ENCODE data around the gene DNASE2B. TPM values are rescaled to one million over a fixed set of nuclear protein-coding genes. Genes with fewer than 3 reads are reported as not detected.

The DNASE2B gene
- polyA plus RNA-seq, 1 experiment = not detected

DNA sequence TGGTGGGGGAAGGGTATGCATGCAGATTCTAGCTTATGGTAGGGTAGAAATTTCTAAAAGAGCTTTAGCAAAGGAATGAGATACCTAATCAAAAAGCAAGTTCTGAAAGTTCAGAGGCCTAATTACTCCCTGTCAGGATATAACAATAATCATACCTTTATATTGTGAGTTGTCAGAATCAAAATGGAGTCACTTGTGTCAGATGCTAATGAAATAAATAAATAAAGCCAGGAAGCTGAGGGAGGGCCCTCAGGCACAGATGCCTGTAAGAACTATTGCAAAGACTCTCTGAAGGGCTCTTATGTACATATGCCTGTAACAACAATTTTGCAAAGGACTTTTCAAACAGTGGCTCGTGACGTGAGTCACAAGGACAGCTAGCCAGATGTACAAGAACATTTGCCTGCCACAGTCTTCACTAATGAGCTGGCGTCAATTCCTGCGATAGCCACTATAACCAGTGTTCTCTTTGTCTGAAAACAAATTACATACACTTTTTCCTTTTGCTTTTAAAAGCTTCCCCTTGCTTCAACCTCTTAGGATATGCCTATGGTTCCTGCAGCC, 27.4 kb upstream of the DNASE2B start:
- POLR2A ChIA-PET = no interaction called here

DNA sequence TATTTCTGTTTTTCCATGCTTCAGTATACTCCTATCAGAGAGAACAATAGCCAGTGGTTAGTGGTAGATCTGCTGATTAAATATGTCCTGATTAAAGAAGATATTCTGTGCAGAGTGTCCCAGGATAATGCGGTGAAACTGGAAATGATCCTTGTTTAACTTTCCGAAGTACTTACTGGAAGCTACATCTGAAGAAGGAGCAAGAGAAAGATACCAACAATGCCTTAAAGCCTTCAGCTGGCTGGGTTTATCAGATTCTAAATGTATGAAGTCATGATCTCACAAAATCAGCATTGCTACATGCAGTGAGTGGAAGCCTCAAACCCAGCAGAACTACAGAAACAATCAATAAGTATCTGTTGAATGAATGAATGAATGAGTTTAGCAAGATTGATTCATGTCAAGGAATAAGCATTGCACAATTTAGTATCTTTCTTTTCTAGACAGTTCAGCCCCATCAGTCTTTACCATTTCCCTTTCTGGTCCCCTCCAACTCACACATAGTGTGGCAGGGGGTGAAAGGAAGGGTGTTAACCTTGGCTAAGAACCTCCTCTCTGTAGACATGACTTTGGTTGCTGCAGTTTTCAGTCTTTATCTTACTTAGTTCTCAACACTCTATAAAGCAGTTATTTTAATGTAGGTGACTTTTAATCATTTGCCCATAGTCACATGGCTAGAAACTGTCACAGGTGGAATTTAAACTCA, 24.7 kb upstream of the DNASE2B start:
- ChIA-PET CTCF (interaction anchor here (0.9 kb wide), 1 partner anchor 17 kb away, joined by 3 read pairs; no protein-coding TSS in a partner anchor), POLR2A (no interaction called here)

More for the DNA sequence above, 27.4 kb upstream of the DNASE2B start:
- CTCF ChIA-PET = interaction anchor here (1.3 to 1.4 kb wide), 2 partner anchors 49 to 62 kb away, joined by 3 read pairs; no protein-coding TSS in a partner anchor
- DNase-seq (ENCODE audit: low read depth) = peak; percentile 43
- H3K27me3 ChIP-seq (ENCODE audit: control insufficient read depth, insufficient read depth, low read length) = no peaks in the 10 kb centered on the region
- no peaks in the 10 kb centered on the region for H3K36me3 ChIP-seq (ENCODE audit: control insufficient read depth, insufficient read depth, low read length)
- H3K4me3 ChIP-seq (ENCODE audit: low read depth, low read length) = no peak overlapping the region
- TF ChIP-seq, protein P1, sequence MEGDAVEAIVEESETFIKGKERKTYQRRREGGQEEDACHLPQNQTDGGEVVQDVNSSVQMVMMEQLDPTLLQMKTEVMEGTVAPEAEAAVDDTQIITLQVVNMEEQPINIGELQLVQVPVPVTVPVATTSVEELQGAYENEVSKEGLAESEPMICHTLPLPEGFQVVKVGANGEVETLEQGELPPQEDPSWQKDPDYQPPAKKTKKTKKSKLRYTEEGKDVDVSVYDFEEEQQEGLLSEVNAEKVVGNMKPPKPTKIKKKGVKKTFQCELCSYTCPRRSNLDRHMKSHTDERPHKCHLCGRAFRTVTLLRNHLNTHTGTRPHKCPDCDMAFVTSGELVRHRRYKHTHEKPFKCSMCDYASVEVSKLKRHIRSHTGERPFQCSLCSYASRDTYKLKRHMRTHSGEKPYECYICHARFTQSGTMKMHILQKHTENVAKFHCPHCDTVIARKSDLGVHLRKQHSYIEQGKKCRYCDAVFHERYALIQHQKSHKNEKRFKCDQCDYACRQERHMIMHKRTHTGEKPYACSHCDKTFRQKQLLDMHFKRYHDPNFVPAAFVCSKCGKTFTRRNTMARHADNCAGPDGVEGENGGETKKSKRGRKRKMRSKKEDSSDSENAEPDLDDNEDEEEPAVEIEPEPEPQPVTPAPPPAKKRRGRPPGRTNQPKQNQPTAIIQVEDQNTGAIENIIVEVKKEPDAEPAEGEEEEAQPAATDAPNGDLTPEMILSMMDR (IDR thresholded peaks at IDR 0.05; ENCODE audit: insufficient read depth, low read depth, low read length) = no peak

DNA sequence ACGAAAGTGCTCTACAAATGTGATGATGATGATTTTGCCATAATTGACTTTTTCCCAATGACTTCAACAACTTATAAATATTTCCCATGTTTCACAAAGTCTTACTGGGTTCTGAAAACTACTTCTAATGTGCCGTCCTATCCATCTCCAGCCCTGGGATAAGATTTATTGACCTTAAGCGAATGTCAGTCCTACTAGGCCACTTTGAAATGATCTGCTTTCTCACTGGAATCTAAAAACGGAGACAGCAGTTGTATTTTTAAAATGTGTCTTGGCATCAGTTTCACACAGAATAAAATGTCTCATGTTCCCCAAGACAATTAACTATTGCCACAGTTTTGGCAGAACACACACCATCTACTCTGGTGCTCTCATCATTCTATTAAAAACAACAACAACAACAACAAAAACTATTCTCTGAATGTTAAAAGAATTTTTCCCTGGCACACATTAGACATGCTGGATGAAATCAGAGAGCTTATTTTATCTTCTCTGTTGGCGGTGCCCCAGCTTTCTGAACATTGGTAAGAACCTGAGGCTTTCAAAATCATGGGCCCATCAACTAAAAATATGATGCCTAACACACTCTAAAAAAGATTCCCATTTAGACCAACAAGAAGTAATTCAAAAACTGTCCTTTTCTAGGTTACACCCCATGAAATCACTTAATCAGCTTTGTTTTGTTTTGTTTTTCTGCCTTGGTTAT, 23.1 kb upstream of the DNASE2B start:
- no peak overlapping the region for H3K4me3 ChIP-seq (ENCODE audit: low read depth, low read length)
- TF ChIP-seq, protein P1 (IDR thresholded peaks at IDR 0.05; ENCODE audit: insufficient read depth, low read depth, low read length) = no peak
- POLR2A ChIA-PET = no interaction called here
- H3K27me3 ChIP-seq (ENCODE audit: control insufficient read depth, insufficient read depth, low read length) = no peaks in the 10 kb centered on the region
- DNase-seq (ENCODE audit: low read depth) = peak; percentile 26
- H3K36me3 ChIP-seq (ENCODE audit: control insufficient read depth, insufficient read depth, low read length) = no peaks in the 10 kb centered on the region
- CTCF ChIA-PET = interaction anchor here (0.6 to 1.2 kb wide), 2 partner anchors 19 to 137 kb away, joined by 3 read pairs; no protein-coding TSS in a partner anchor

More for the DNA sequence above, 24.7 kb upstream of the DNASE2B start:
- H3K27me3 ChIP-seq (ENCODE audit: control insufficient read depth, insufficient read depth, low read length) = no peaks in the 10 kb centered on the region
- no peak overlapping the region for H3K4me3 ChIP-seq (ENCODE audit: low read depth, low read length)
- no peaks in the 10 kb centered on the region for H3K36me3 ChIP-seq (ENCODE audit: control insufficient read depth, insufficient read depth, low read length)
- TF ChIP-seq, protein P1 (IDR thresholded peaks at IDR 0.05; ENCODE audit: insufficient read depth, low read depth, low read length) = no peak
- DNase-seq (ENCODE audit: low read depth) = no peak

DNA sequence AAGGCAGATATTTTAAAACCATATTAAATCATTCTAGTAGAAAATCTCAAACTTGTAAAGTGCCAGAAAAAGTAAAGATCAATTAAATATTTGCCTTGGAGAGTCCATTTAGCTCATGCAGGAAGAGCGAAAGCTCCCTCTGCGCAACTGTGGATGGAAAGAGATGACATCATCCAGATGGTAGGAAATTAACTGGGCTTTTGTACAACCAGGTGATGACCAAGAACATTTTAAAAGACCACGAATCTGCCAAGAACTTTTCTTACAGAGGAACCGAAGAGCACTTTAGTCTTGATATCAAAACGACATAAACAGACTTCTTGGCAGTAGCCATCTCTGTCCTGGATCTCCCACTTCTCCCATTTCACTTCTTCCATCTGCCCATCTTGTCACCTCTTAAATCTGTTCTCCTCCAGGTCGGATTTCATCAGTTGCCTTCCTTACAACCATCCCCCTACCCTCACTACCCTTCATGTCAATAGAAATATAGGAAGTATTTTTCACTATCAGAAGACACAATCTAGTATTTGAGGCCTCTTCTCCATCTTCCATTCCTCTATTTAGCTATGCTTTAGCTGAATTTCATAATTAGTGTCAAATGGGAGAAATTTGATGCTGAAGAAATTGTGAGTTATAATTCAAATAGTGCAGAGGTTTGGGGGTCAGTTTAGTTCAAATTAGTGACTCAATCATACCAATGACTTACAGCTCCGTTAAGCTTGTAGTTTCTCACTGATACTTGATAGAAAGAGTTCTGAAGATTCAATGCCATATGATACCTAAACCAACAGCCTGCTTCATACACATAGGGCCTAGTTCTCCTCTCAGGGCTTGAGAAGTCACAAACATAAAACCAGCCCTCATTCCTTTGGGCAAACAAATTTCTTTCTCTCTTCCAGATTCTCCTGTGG, 22.0 kb upstream of the DNASE2B start:
- Histone ChIP-seq H3K27me3 (ENCODE audit: control insufficient read depth, insufficient read depth, low read length) (no peaks in the 10 kb centered on the region), H3K4me3 (ENCODE audit: low read depth, low read length) (no peak overlapping the region), H3K36me3 (ENCODE audit: control insufficient read depth, insufficient read depth, low read length) (no peaks in the 10 kb centered on the region)
- CTCF ChIA-PET = interaction anchor here (0.6 to 1.6 kb wide), 4 partner anchors 66 to 312 kb away, joined by 3 read pairs; no protein-coding TSS in a partner anchor
- no peak for DNase-seq (ENCODE audit: low read depth)
- TF ChIP-seq, protein P1 (IDR thresholded peaks at IDR 0.05; ENCODE audit: insufficient read depth, low read depth, low read length) = no peak
- POLR2A ChIA-PET = no interaction called here

Measured in BJ (cell line).